Neuron (in vitro differentiated cells): Measurements from ENCODE around the gene RPN1.
A peak's percentile ranks its signal among the peaks of the same experiment; 100 is the strongest.
"Not testable (repeated sequence)": the region's sequence is repeated elsewhere in the genome, so short reads cannot be mapped to it uniquely, and the experiment has no call there.

Experiments
- H2AFZ ChIP-seq: one replicate; pipeline ENCODE4 v1.6.1; 2013; ENCODE audit warnings: low read depth, mild to moderate bottlenecking, inconsistent platforms, low read length, moderate library complexity
- H3K27me3 ChIP-seq: one replicate; pipeline ENCODE4 v1.6.1; 2013; ENCODE audit warnings: low read length; ENCODE audit not compliant: insufficient read depth
- H3K36me3 ChIP-seq: one replicate; pipeline ENCODE4 v1.6.1; 2013; ENCODE audit warnings: low read length; ENCODE audit not compliant: insufficient read depth
- H3K4me1 ChIP-seq: one replicate; pipeline ENCODE4 v1.6.1; 2013; ENCODE audit warnings: low read length; ENCODE audit not compliant: insufficient read depth
- H3K4me3 ChIP-seq: 2 replicates; pipeline ENCODE4 v1.5.1; 2013; ENCODE audit warnings: mild to moderate bottlenecking, low read length, moderate library complexity
- H3K9me3 ChIP-seq: one replicate; pipeline ENCODE4 v1.6.1; 2013; ENCODE audit warnings: low read length

RPN1 gene

GRCh38 chr3:128650096-128651050 is at the start of gene RPN1:
Gene RPN1 (minus strand): TSS chr3:128650818. CDS start chr3:128650800, 18 bp downstream.
- H3K4me1 ChIP-seq = peaks cover 14% of the 10 kb centered on the region
- H3K27me3 ChIP-seq = no peaks in the 10 kb centered on the region
- H2AFZ ChIP-seq = peak within 1 kb of the TSS; percentile 73
- no peaks in the 10 kb centered on the region for H3K36me3 ChIP-seq
- H3K9me3 ChIP-seq = no peaks in the 10 kb centered on the region
- peak within 1 kb of the TSS; percentile 99 for H3K4me3 ChIP-seq

GRCh38 chr3:128698211-128699047 is 47.8 kb upstream of the RPN1 start:
- no peak overlapping the region for H3K4me3 ChIP-seq

GRCh38 chr3:128697341-128697740 is 46.7 kb upstream of the RPN1 start:
- no peak overlapping the region for H3K4me3 ChIP-seq
- no peaks in the 10 kb centered on the region for H3K9me3 ChIP-seq
- peaks cover 13% of the 10 kb centered on the region for H3K4me1 ChIP-seq
- H3K36me3 ChIP-seq = no peaks in the 10 kb centered on the region
- H3K27me3 ChIP-seq = no peaks in the 10 kb centered on the region
- no peak overlapping the region for H2AFZ ChIP-seq

More at GRCh38 chr3:128698211-128699047, 47.8 kb upstream of the RPN1 start:
- no peaks in the 10 kb centered on the region for H3K36me3 ChIP-seq
- H3K27me3 ChIP-seq = no peaks in the 10 kb centered on the region
- H3K9me3 ChIP-seq = no peaks in the 10 kb centered on the region
- H2AFZ ChIP-seq = no peak overlapping the region
- peaks cover 14% of the 10 kb centered on the region for H3K4me1 ChIP-seq

DNA sequence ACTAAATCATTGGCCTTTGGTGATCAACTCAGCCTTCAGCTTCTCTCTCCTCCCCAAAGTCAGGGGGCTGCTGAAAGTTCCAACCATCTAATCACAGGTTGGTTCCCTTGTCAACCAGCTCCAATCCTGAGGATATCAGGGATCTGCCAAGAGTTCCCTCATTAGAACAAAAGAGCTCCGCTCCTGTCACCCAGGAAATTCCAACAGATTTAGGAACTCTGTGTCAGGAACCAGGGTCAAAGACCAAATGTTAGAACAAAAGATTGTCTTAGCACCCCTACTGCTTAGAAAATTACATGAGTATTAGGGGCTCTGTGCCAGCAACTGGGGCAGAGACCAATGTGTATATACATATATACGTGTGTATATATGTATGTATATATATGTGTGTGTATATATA is 43.1 kb upstream of the RPN1 start:
- Histone ChIP-seq H3K4me1 (no peaks in the 10 kb centered on the region), H3K9me3 (no peaks in the 10 kb centered on the region), H3K4me3 (no peak overlapping the region)

GRCh38 chr3:128689060-128689459 is 38.4 kb upstream of the RPN1 start:
- Histone ChIP-seq H3K9me3 (no peaks in the 10 kb centered on the region), H3K4me3 (no peak overlapping the region), H3K36me3 (no peaks in the 10 kb centered on the region), H3K4me1 (no peaks in the 10 kb centered on the region), H3K27me3 (no peaks in the 10 kb centered on the region), H2AFZ (no peak overlapping the region)

More for the DNA sequence above, 43.1 kb upstream of the RPN1 start:
- H2AFZ ChIP-seq = no peak overlapping the region
- no peaks in the 10 kb centered on the region for H3K36me3 ChIP-seq
- no peaks in the 10 kb centered on the region for H3K27me3 ChIP-seq

- Histone ChIP-seq H3K9me3 (no peaks in the 10 kb centered on the region), H3K36me3 (no peaks in the 10 kb centered on the region), H3K4me1 (peaks cover 6% of the 10 kb centered on the region), H2AFZ (no peak overlapping the region), H3K4me3 (no peak overlapping the region), H3K27me3 (no peaks in the 10 kb centered on the region)
Measured at GRCh38 chr3:128686465-128686864, 35.8 kb upstream of the RPN1 start.

- H2AFZ ChIP-seq = no peak overlapping the region
- H3K36me3 ChIP-seq = no peaks in the 10 kb centered on the region
- no peaks in the 10 kb centered on the region for H3K9me3 ChIP-seq
- H3K4me1 ChIP-seq = peaks cover 10% of the 10 kb centered on the region
- H3K4me3 ChIP-seq = no peak overlapping the region
- H3K27me3 ChIP-seq = no peaks in the 10 kb centered on the region
Measured at GRCh38 chr3:128684986-128685726, 34.5 kb upstream of the RPN1 start.

- H3K27me3 ChIP-seq = no peaks in the 10 kb centered on the region
- no peaks in the 10 kb centered on the region for H3K9me3 ChIP-seq
- H2AFZ ChIP-seq = no peak overlapping the region
- no peak overlapping the region for H3K4me3 ChIP-seq
- no peaks in the 10 kb centered on the region for H3K36me3 ChIP-seq
- H3K4me1 ChIP-seq = peaks cover 10% of the 10 kb centered on the region
Measured at GRCh38 chr3:128683957-128684356, 33.3 kb upstream of the RPN1 start.

DNA sequence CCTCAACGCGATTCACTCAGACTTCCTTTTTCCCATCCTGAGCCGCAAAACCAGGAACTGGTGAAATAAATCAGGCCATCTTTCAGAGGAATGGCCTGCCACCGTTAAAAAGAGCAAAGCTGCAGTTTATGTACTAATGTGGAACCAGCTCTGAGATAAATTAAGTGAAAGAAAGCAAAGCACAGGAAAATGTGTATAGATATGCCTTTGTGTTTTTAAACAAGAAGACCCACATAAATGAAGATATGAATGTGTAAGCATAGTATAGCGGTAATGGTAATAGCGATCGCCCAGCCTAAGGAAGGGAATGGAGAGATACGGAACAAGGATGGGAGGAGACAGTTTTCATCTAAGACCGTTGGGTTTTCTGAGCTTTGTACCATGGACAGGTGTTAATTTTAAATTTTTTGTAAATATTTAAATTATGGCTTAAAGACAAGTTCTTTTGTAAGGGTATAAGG is 30.8 kb upstream of the RPN1 start:
- Histone ChIP-seq H3K4me1 (peaks cover 10% of the 10 kb centered on the region), H3K36me3 (no peaks in the 10 kb centered on the region), H2AFZ (peak overlapping the region; percentile 81), H3K9me3 (no peaks in the 10 kb centered on the region), H3K4me3 (peak overlapping the region; percentile 55), H3K27me3 (no peaks in the 10 kb centered on the region)

DNA sequence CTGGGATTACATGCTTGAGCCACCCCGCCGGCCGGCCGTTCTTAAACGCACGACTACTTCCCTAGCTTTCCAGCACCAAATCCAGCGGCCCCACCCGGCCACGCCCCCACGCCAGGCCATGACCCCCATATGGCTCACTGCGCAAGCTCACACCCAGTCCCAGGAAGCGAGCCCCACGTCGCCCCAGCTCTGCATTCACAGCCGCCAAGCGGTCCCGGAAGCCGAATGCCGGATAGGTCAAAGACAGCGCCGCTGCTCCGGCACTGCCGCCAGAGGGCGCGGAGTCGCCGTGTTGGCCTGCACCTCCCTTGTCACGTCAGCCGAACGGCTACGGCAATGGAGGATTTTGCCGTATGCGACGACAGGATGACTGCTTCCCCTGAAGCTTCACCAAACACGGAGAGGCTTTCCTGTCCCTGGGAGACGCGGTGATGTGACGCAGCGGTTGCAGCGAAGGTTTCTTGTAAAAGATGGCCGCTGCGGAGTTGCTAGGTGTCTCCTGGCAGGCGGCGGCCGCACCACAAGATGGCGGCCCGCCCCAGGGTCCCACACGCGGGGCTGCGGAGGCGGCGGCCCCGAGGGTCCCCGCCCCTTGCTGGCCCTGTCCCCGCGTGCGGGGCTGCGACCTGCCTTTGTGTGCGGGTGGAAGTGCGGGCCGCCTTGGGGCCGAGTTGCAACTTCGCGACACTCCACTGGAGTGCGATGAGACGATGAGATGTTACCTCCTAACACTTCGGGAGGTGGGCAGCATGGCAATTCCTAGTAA is 30.2 kb upstream of the RPN1 start:
- no peaks in the 10 kb centered on the region for H3K9me3 ChIP-seq
- H3K4me1 ChIP-seq = peaks cover 10% of the 10 kb centered on the region
- H3K27me3 ChIP-seq = no peaks in the 10 kb centered on the region
- H3K36me3 ChIP-seq = no peaks in the 10 kb centered on the region
- H2AFZ ChIP-seq = peak overlapping the region; percentile 81
- H3K4me3 ChIP-seq = peak overlapping the region; percentile 55

DNA sequence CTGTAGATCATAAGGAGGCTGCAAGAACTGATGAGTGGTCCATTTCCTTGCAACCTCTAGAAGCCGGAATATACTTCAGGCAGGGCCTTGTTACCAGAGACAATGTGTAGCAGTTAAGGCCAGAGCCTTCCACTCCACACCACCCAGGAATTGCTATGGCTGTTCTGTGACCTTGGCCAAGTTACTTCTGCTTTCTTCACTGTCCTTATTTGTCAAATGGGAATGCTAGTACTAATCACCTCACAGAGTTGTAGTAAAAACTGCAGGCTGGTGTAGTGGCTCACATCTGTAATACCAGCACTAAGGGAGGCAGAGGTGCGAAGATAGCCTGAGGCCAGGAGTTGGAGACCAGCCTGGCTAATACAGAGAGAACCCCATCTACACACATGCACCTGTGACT is 28.7 kb upstream of the RPN1 start:
- no peaks in the 10 kb centered on the region for H3K36me3 ChIP-seq
- H3K9me3 ChIP-seq = no peaks in the 10 kb centered on the region
- H3K4me1 ChIP-seq = peaks cover 10% of the 10 kb centered on the region
- no peak overlapping the region for H2AFZ ChIP-seq
- no peaks in the 10 kb centered on the region for H3K27me3 ChIP-seq
- no peak overlapping the region for H3K4me3 ChIP-seq

DNA sequence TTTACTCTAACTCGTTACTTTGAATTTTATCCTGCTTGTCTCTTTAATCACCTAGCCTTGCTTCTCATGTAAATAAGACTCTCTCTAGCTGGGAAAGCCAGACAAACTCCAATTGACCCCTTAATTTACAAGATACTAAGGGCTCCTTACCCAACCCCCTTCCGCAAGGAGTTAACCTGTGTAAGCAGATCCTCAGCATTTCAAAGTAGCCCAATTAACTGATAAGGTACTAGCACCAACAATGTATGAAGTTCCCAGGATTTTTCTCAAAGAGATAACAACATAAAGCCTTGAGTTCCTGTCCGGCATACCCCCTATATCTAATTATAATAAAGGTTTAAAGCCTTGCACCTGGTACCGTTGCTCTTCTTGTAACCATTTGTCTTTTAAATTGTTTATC is 25.2 kb upstream of the RPN1 start:
- not testable (repeated sequence) for H3K4me3 ChIP-seq, H3K9me3 ChIP-seq, H3K4me1 ChIP-seq, H3K27me3 ChIP-seq, H2AFZ ChIP-seq, H3K36me3 ChIP-seq
